Measurements from ENCODE around the gene COA1.

DNA sequence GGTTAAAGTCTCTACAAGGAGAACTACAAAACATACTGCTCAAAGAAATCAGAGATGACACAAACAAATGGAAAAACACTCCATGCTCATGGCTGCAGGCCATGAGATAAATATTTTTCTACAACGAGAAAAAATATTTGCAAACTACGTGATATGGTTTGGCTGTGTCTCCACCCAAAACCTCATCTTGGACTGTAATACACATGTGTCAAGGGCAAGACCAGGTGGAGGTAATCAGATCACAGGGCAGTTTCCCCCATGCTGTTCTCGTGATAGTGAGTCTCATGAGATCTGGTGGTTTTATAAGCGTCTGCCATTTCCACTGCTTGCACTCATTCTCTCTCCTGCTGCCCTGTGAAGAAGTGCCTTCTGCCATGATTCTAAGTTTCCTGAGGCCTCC lies 57.8 kb downstream of the COA1 start:
- TF ChIP-seq CTCF (IDR thresholded peaks at IDR 0.05) (no peak), POLR2AphosphoS5 (IDR thresholded peaks at IDR 0.05) (no peak)

Measured in prostate gland (tissue), 2 donors.